Adrenal gland (tissue), 12 donors: ENCODE measurements around the gene NR2F6. TPM values are rescaled to one million over a fixed set of nuclear protein-coding genes. Genes with fewer than 3 reads are reported as not detected.
"Not testable (repeated sequence)": the region's sequence is repeated elsewhere in the genome, so short reads cannot be mapped to it uniquely, and the experiment has no call there.

Source experiments
- DNase-seq, 7 donors: peaks; one replicate each; pipeline ENCODE4 v3.0.0-alpha.2; 2019 to 2020
- H3K27ac ChIP-seq, 5 donors: fragments of 200-600 bp; sonication (generic) in 4 of 5; 1 replicate in 3 of 5; 2 replicates in 2 of 5; pipeline versions ENCODE4 v1.5.1 to v1.8.0; 2016 to 2020; ENCODE audit warnings: mild to moderate bottlenecking in 1 of 5
- H3K27me3 ChIP-seq: fragments of 200-600 bp; 2 replicates; pipeline ENCODE4 v1.8.0; 2021
- H3K36me3 ChIP-seq, 2 donors: fragments of 200-600 bp; replicated peaks in 1 of 2; 1 replicate in 1 of 2; 2 replicates in 1 of 2; pipeline versions ENCODE4 v1.5.1 to v1.8.0; 2018 to 2022
- H3K4me1 ChIP-seq, 2 donors: fragments of 200-600 bp; replicated peaks in 1 of 2; 1 replicate in 1 of 2; 2 replicates in 1 of 2; pipeline versions ENCODE4 v1.5.1 to v1.8.0; 2018 to 2021
- H3K4me3 ChIP-seq, 4 donors: fragments of 200-600 bp; sonication (generic) in 3 of 4; one replicate each; pipeline ENCODE4 v1.5.1; 2016 to 2018
- H3K9me3 ChIP-seq, 3 donors: fragments of 200-600 bp; sonication (generic) in 1 of 3; replicated peaks in 1 of 3; 1 replicate in 2 of 3; 2 replicates in 1 of 3; pipeline versions ENCODE4 v1.5.1 to v1.8.0; 2016 to 2021
- POLR2A ChIP-seq, 2 donors: fragments of 450-650 bp; IDR thresholded peaks; one replicate each; pipeline ENCODE4 v1.6.1; 2017; ENCODE audit warnings: antibody characterized with exemption in 2 of 2, mild to moderate bottlenecking in 2 of 2, moderate library complexity in 1 of 2
- WGBS, 4 donors: extraction: QIAGEN DNeasy Blood & Tissue Kit in 2 of 4; methylation state at CpG; one replicate each; pipeline versions ENCODE4 v1.1.5 to v1.1.7; 2013 to 2017; 5-methylcytosine and 5-hydroxymethylcytosine counted together
- intact Hi-C, 2 donors: fragments of 100-400 bp; cut with DNase I; formaldehyde crosslinking; loops; one replicate each; pipeline versions ENCODE4 v1.14.1 to v1.15.0; 2022 to 2023
- polyA plus RNA-seq, 3 donors: library from polyadenylated mRNA; stranded (reverse); fragments of 200-250 nt in 2 of 3; fragments of 350-450 nt in 1 of 3; fragmentation: Illumina TruSeq in 1 of 3; extraction: RNeasy Lipid Tissue Mini Kit (QIAGEN cat#74804) in 1 of 3; gene quantifications; one replicate each; pipeline ENCODE4 v1.2.3, GENCODE V29; 2013 to 2014
- total RNA-seq, 9 donors: library from RNA; depleted of rRNA in 4 of 9; stranded (reverse); fragments of >200 nt in 4 of 9; fragments of 120-200 nt in 1 of 9; fragmentation: NEBNext Ultra II Directional in 1 of 9; extraction: Animal tissue kit (Norgen Biotek cat#: 25700) in 1 of 9; gene quantifications; one replicate each; pipeline versions ENCODE4 v1.1.0 to v1.2.4, GENCODE V29; 2013 to 2023
- TF ChIP-seq, protein P1 (sequence below), 6 experiments: fragments of 450-650 bp in 4 of 6; fragments of 200-600 bp in 2 of 6; sonication (generic) in 1 of 6; IDR thresholded peaks; 1 replicate in 5 of 6; 2 replicates in 1 of 6; pipeline versions ENCODE4 v1.5.1 to v1.8.0; 2016 to 2021; ENCODE audit warnings: antibody characterized with exemption in 6 of 6, mild to moderate bottlenecking in 2 of 6, moderate library complexity in 1 of 6
- donor health status: healthy with polysubstance abuse.
- donor health status: Bipolar disorder and iron deficiency.
- donor health status: DM: yes; HTN: yes; CAD: no.
- donor health status: DM: no; HTN: no; CAD: no.
- donor health status: DM: no; HTN: no; CAD: no.
- donor health status: DM: yes; HTN: yes; CAD: no.

Gene NR2F6
- total and polyA plus RNA-seq, 12 donors, result 6.6 to 140 (median 39.8) TPM

DNA sequence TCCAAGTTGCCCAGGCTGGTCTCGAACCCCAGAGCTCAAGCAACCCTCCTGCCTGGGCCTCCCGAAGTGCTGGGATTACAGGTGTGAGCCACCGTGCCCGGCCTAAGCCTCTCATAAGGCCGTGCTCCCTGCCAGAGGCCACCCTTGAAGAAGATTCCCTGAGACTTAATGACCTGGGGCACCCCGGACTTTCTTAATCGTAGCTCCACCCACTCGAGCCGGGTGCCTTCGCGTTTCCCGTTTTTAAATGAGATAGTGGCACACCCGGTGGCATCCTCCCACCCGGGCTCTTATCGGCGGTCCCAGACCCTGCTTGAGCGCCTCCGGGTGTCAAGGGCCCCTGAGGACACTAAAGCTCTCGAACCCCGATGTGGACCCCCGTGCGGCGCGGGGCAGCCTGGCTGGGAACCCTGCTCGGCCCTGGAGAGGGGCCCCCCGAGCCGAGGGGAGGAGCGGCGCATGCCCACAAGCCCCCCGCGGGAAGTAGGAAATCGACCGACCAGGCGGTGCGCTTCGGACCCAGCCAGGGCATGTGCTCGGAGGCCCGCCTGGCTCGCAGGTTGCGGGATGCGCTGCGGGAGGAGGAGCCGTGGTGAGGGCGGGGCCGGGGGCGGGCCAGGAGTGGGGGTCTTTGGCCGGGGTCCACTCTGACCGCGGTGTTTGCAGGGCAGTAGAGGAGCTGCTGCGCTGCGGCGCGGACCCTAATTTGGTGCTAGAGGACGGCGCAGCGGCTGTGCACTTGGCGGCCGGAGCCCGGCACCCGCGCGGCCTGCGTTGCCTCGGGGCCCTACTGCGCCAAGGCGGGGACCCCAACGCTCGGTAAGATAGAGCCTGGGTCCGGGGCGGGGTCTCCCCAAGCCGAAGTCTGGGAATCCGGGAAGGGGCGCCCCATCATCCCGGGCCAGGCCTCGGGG lies 35.9 kb upstream of the NR2F6 start, which contains the start of gene ANKLE1:
Gene ANKLE1, plus strand, starts transcription at position 511 of the 914 bp plus-strand sequence. Its CDS starts 20 bp downstream, at position 531.
- no peaks in the 10 kb centered on the region for H3K9me3 ChIP-seq
- H3K36me3 ChIP-seq, result peaks cover 0 to 15% of the 10 kb centered on the region in 2 donors
- intact Hi-C loops, result loop anchor here (2.0 to 10.0 kb wide), 4 partner anchors 77 to 507 kb away; no protein-coding TSS in a partner anchor
- WGBS, 4 donors, result 6 to 30% (median 13%) methylated on average over 10 to 75 of the region's 75 CpGs
- peak in 1 of 7 donors; percentile 18 for DNase-seq
- TF ChIP-seq, protein P1, sequence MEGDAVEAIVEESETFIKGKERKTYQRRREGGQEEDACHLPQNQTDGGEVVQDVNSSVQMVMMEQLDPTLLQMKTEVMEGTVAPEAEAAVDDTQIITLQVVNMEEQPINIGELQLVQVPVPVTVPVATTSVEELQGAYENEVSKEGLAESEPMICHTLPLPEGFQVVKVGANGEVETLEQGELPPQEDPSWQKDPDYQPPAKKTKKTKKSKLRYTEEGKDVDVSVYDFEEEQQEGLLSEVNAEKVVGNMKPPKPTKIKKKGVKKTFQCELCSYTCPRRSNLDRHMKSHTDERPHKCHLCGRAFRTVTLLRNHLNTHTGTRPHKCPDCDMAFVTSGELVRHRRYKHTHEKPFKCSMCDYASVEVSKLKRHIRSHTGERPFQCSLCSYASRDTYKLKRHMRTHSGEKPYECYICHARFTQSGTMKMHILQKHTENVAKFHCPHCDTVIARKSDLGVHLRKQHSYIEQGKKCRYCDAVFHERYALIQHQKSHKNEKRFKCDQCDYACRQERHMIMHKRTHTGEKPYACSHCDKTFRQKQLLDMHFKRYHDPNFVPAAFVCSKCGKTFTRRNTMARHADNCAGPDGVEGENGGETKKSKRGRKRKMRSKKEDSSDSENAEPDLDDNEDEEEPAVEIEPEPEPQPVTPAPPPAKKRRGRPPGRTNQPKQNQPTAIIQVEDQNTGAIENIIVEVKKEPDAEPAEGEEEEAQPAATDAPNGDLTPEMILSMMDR (IDR thresholded peaks at IDR 0.05), result no peak
- no peak for TF ChIP-seq POLR2A (IDR thresholded peaks at IDR 0.05)
- no peak within 1 kb of the TSS for H3K27ac ChIP-seq
- peaks cover 6% of the 10 kb centered on the region for H3K27me3 ChIP-seq
- peak within 1 kb of the TSS in 1 of 4 donors; percentile 41 for H3K4me3 ChIP-seq
- H3K4me1 ChIP-seq, result peaks cover 10 to 17% of the 10 kb centered on the region in 2 donors

DNA sequence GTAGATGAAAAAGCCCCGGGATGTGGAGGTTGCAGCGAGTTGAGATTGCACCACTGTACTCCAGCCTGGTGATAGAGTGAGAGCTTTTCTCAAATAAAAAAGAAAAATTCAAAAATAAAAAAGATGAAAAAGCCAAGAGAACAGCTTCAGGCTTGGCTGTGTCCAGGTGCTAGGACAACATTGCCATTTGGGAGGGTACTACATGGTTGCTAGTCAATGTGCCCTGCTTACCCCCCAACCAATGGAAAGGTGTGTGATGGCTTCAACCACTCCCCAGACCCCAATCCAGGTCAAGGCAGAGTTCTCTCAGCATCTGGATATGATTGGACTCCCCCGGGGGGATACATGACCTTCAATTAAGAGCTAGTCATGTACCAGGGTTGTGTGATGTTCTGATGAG lies 33.7 kb upstream of the NR2F6 start:
- intact Hi-C loops, result no loop called here
- no peaks in the 10 kb centered on the region for H3K9me3 ChIP-seq
- peaks cover 6% of the 10 kb centered on the region for H3K27me3 ChIP-seq
- TF ChIP-seq POLR2A (IDR thresholded peaks at IDR 0.05), result no peak
- TF ChIP-seq, protein P1 (IDR thresholded peaks at IDR 0.05), result no peak
- no peak overlapping the region for H3K4me3 ChIP-seq
- H3K36me3 ChIP-seq, result peaks cover 0 to 36% of the 10 kb centered on the region in 2 donors
- peaks cover 10 to 17% of the 10 kb centered on the region in 2 donors for H3K4me1 ChIP-seq
- WGBS, 4 donors, result 63 to 98% (median 70%) methylated on average over 2 to 3 of the region's 3 CpGs
- no peak for DNase-seq
- no peak overlapping the region for H3K27ac ChIP-seq

DNA sequence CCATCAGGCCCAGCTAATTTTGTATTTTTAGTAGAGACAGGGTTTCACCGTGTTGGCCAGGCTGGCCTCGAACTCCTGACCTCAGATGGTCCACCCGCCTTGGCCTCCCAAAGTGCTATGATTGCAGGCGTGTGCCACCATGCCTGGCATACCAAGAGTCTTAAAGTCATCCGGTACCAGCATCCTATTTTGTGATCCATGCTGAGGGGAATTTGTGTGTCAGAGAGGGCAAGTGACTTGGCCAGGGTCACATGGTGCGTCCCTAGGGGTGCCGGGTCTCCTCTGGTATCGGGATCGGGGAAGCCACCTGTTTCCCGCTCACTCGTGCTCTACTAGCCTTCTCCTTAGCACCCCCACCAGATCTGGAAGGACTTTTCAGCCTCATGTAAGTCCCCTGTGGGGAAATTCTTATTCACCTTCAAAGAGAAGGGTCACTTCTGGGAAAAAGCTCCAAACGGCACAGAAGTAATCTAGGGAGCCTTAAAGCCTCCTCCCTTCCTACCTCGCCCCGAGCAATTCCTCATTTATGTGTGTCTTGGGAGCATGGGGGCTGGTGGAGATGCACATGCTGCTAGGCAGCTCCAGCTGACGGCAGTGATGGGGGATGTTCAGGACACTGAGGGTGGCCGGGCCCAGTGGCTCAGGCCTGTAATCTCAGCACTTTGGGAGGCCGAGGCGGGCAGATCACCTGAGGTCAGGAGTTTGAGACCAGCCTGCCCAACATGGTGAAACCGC lies 29.9 kb upstream of the NR2F6 start:
- H3K4me3 ChIP-seq, result no peak overlapping the region
- H3K27ac ChIP-seq, result no peak overlapping the region
- intact Hi-C loops, result no loop called here
- H3K27me3 ChIP-seq, result no peaks in the 10 kb centered on the region
- DNase-seq, result no peak
- TF ChIP-seq, protein P1 (IDR thresholded peaks at IDR 0.05), result no peak
- TF ChIP-seq POLR2A (IDR thresholded peaks at IDR 0.05), result no peak
- peaks cover 0 to 68% of the 10 kb centered on the region in 2 donors for H3K36me3 ChIP-seq
- no peaks in the 10 kb centered on the region for H3K4me1 ChIP-seq
- 90 to 91% (median 91%) methylated on average over 18 to 19 of the region's 19 CpGs for WGBS, 4 donors
- no peaks in the 10 kb centered on the region for H3K9me3 ChIP-seq

DNA sequence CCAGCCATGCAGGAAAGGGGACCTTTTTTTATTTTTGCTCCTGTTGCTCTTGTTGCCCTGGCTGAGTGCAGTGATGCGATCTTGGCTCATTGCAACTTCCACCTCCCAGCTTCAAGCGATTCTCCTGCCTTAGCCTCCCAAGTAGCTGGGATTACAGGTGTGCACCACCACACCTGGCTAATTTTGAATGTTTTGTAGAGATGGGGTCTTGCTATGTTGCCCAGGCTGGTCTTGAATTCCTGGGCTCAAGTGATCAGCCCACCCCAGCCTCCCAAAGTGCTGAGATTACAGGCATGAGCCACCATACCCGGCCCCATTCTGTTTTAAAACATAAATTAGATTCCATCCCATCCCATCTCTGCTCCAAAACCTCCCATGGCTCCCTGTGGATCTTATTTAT lies 29.2 kb upstream of the NR2F6 start:
- H3K36me3 ChIP-seq, result peaks cover 0 to 73% of the 10 kb centered on the region in 2 donors
- DNase-seq, H3K4me1 ChIP-seq, H3K9me3 ChIP-seq, H3K4me3 ChIP-seq, intact Hi-C loops, H3K27ac ChIP-seq, H3K27me3 ChIP-seq: not testable (repeated sequence)
- 93 to 100% (median 98%) methylated on average over 3 of the region's 3 CpGs for WGBS, 4 donors
